Measurements from ENCODE around the gene MTTP.

The MTTP gene

GRCh38 chr4:99612281-99612680 lies 37.7 kb downstream of the MTTP start:
- TF ChIP-seq CTCF (IDR thresholded peaks at IDR 0.05) = no peak
- no peaks in the 10 kb centered on the region for H3K9me3 ChIP-seq
- H3K4me1 ChIP-seq (ENCODE audit: control insufficient read depth in 1 of 2, insufficient read depth in 1 of 2, low read depth in 1 of 2, low read length in 1 of 2) = no peaks in the 10 kb centered on the region
- no peaks in the 10 kb centered on the region for H3K36me3 ChIP-seq
- H3K4me3 ChIP-seq (ENCODE audit: low read depth in 1 of 2, low read length in 1 of 2) = no peak overlapping the region
- no peaks in the 10 kb centered on the region for H3K27me3 ChIP-seq
- no peak overlapping the region for H3K27ac ChIP-seq

- H3K27ac ChIP-seq = no peak overlapping the region
- H3K4me3 ChIP-seq (ENCODE audit: low read depth in 1 of 2, low read length in 1 of 2) = no peak overlapping the region
- no peaks in the 10 kb centered on the region for H3K4me1 ChIP-seq (ENCODE audit: control insufficient read depth in 1 of 2, insufficient read depth in 1 of 2, low read depth in 1 of 2, low read length in 1 of 2)
- H3K27me3 ChIP-seq = no peaks in the 10 kb centered on the region
- no peak for TF ChIP-seq CTCF (IDR thresholded peaks at IDR 0.05)
- H3K9me3 ChIP-seq = no peaks in the 10 kb centered on the region
- H3K36me3 ChIP-seq = no peaks in the 10 kb centered on the region
Measured at GRCh38 chr4:99612704-99613103, 38.1 kb downstream of the MTTP start.

- Histone ChIP-seq H3K9me3 (no peaks in the 10 kb centered on the region), H3K4me1 (ENCODE audit: control insufficient read depth in 1 of 2, insufficient read depth in 1 of 2, low read depth in 1 of 2, low read length in 1 of 2) (no peaks in the 10 kb centered on the region)
- TF ChIP-seq CTCF (IDR thresholded peaks at IDR 0.05) = no peak
Measured at GRCh38 chr4:99614491-99614890, 39.9 kb downstream of the MTTP start.

GRCh38 chr4:99615170-99615820 lies 40.7 kb downstream of the MTTP start:
- Histone ChIP-seq H3K36me3 (no peaks in the 10 kb centered on the region), H3K4me3 (ENCODE audit: low read depth in 1 of 2, low read length in 1 of 2) (no peak overlapping the region), H3K4me1 (ENCODE audit: control insufficient read depth in 1 of 2, insufficient read depth in 1 of 2, low read depth in 1 of 2, low read length in 1 of 2) (no peaks in the 10 kb centered on the region), H3K9me3 (no peaks in the 10 kb centered on the region), H3K27ac (no peak overlapping the region), H3K27me3 (no peaks in the 10 kb centered on the region)
- TF ChIP-seq CTCF (IDR thresholded peaks at IDR 0.05) = no peak

More at GRCh38 chr4:99614491-99614890, 39.9 kb downstream of the MTTP start:
- Histone ChIP-seq H3K36me3 (no peaks in the 10 kb centered on the region), H3K4me3 (ENCODE audit: low read depth in 1 of 2, low read length in 1 of 2) (no peak overlapping the region), H3K27ac (no peak overlapping the region), H3K27me3 (no peaks in the 10 kb centered on the region)

GRCh38 chr4:99617374-99617773 lies 42.8 kb downstream of the MTTP start:
- no peak overlapping the region for H3K4me3 ChIP-seq (ENCODE audit: low read depth in 1 of 2, low read length in 1 of 2)
- H3K27ac ChIP-seq = no peak overlapping the region
- no peaks in the 10 kb centered on the region for H3K27me3 ChIP-seq
- H3K9me3 ChIP-seq = no peaks in the 10 kb centered on the region
- H3K36me3 ChIP-seq = no peaks in the 10 kb centered on the region
- no peaks in the 10 kb centered on the region for H3K4me1 ChIP-seq (ENCODE audit: control insufficient read depth in 1 of 2, insufficient read depth in 1 of 2, low read depth in 1 of 2, low read length in 1 of 2)
- no peak for TF ChIP-seq CTCF (IDR thresholded peaks at IDR 0.05)

Data from neutrophil (primary cell).